GM12878 (cell line): Measurements from ENCODE around the gene MYL11. TPM values are rescaled to one million over a fixed set of nuclear protein-coding genes. Genes with fewer than 3 reads are reported as not detected.

Experiments
- ATAC-seq: fragments of 200-7000 bp; cut with Tn5 transposase; 3 replicates; pipeline ENCODE4 v1.9.1; 2020; ENCODE audit warnings: mild to moderate bottlenecking, moderate library complexity
- BruUV-seq: library from RNA; stranded (reverse); fragments of 400-500 nt; replicated peaks from 2 replicates; lab custom pipeline; 2021; lab: Mats Ljungman, UMichigan
- CTCF ChIA-PET: fragments of 300-600 bp; sonication (Branson Sonifier 250); formaldehyde crosslinking; extraction: SDS; loops from one replicate; lab custom pipeline; 2021; ENCODE audit warnings: inconsistent platforms; lab: Yijun Ruan, JAX
- POLR2A ChIA-PET: fragments of 350-600 bp; formaldehyde crosslinking; extraction: SDS; loops from one replicate; lab custom pipeline; 2021; ENCODE audit warnings: inconsistent platforms; lab: Charles Lee
- RAD21 ChIA-PET: fragments of 300-600 bp; sonication (Branson Sonifier 250); formaldehyde crosslinking; loops from one replicate; lab custom pipeline; 2023; ENCODE audit warnings: antibody characterized with exemption; ENCODE audit not compliant: unreplicated experiment; lab: Charles Lee
- SMC1A ChIA-PET: fragments of 300-600 bp; sonication (Branson Sonifier 250); formaldehyde crosslinking; loops from one replicate; lab custom pipeline; 2023; ENCODE audit not compliant: unreplicated experiment, uncharacterized antibody; lab: Charles Lee
- DNase-seq: peaks from one replicate; pipeline ENCODE4 v3.0.0-alpha.2; 2011; ENCODE audit warnings: low read depth, low spot score
- FAIRE-seq: peaks from 3 replicates; lab custom pipeline; 2011; peaks lifted over from hg19 to GRCh38; lab: Jason Lieb, UNC
- H2AFZ ChIP-seq: 2 replicates; pipeline ENCODE4 v1.6.0; 2011; ENCODE audit warnings: low read depth, low read length, control low read depth; ENCODE audit not compliant: control insufficient read depth
- H3K27ac ChIP-seq: 2 replicates; pipeline ENCODE4 v1.5.1; 2011; ENCODE audit warnings: control low read depth; ENCODE audit not compliant: control insufficient read depth, insufficient read depth
- H3K27me3 ChIP-seq, 2 experiments: replicated peaks in 1 of 2; 2 replicates each; pipeline versions ENCODE4 v1.6.0 to v1.6.1; 2011; ENCODE audit warnings: low read length in 1 of 2; ENCODE audit not compliant: control insufficient read depth in 2 of 2, insufficient read depth in 2 of 2
- H3K36me3 ChIP-seq, 2 experiments: 2 replicates each; pipeline ENCODE4 v1.5.1; 2011; ENCODE audit warnings: low read length in 1 of 2; ENCODE audit not compliant: control insufficient read depth in 2 of 2, insufficient read depth in 2 of 2
- H3K4me1 ChIP-seq: 2 replicates; pipeline ENCODE4 v1.6.1; 2011; ENCODE audit warnings: mild to moderate bottlenecking, low read length, moderate library complexity, mixed read lengths; ENCODE audit not compliant: control insufficient read depth, insufficient read depth
- H3K4me2 ChIP-seq: 2 replicates; pipeline ENCODE4 v1.6.0; 2011; ENCODE audit warnings: control low read depth; ENCODE audit not compliant: control insufficient read depth, insufficient read depth
- H3K4me3 ChIP-seq: fragments of 200-600 bp; sonication (generic); 2 replicates; pipeline ENCODE4 v1.5.1; 2016
- H3K79me2 ChIP-seq: 2 replicates; pipeline ENCODE4 v1.6.0; 2011; ENCODE audit warnings: low read length; ENCODE audit not compliant: control insufficient read depth, insufficient read depth
- H3K9ac ChIP-seq: 2 replicates; pipeline ENCODE4 v1.8.0; 2011; ENCODE audit warnings: low read length, control low read depth, mixed read lengths; ENCODE audit not compliant: control insufficient read depth, insufficient read depth
- H3K9me3 ChIP-seq: replicated peaks from 3 replicates; pipeline ENCODE4 v1.5.1; 2011; ENCODE audit warnings: mild to moderate bottlenecking, low read length; ENCODE audit not compliant: control insufficient read depth, insufficient read depth
- H4K20me1 ChIP-seq: 2 replicates; pipeline ENCODE4 v1.6.0; 2011; ENCODE audit not compliant: control insufficient read depth, insufficient read depth
- ATF3 ChIP-seq: IDR thresholded peaks from 2 replicates; pipeline ENCODE4 v1.6.1; 2011; ENCODE audit warnings: low read depth, mild to moderate bottlenecking, low read length, moderate library complexity, borderline replicate concordance; ENCODE audit errors: extremely low read depth
- CBX3 ChIP-seq: fragments of 200-600 bp; sonication (generic); IDR thresholded peaks from 2 replicates; pipeline ENCODE4 v1.6.1; 2016; ENCODE audit warnings: low read depth, borderline replicate concordance
- CBX5 ChIP-seq: sonication (generic); IDR thresholded peaks from 2 replicates; pipeline ENCODE4 v1.6.1; 2016; ENCODE audit warnings: low read depth, moderate library complexity, mild to moderate bottlenecking, inconsistent platforms
- DPF2 ChIP-seq: fragments of 450-650 bp; IDR thresholded peaks from 2 replicates; pipeline ENCODE4 v1.6.1; 2017; ENCODE audit warnings: mild to moderate bottlenecking
- E2F4 ChIP-seq: IDR thresholded peaks from 2 replicates; pipeline ENCODE4 v1.6.1; 2012; ENCODE audit warnings: low read depth, low read length, improper control_type of control experiment
- HDAC2 ChIP-seq: fragments of 200-600 bp; sonication (generic); IDR thresholded peaks from 2 replicates; pipeline ENCODE4 v1.6.1; 2017
- IKZF1 ChIP-seq: fragments of 450-650 bp; conservative IDR thresholded peaks from 2 replicates; pipeline ENCODE4 v1.6.1; 2017; ENCODE audit warnings: antibody characterized with exemption, mild to moderate bottlenecking
- IRF4 ChIP-seq: IDR thresholded peaks from 2 replicates; pipeline ENCODE4 v1.6.1; 2011; ENCODE audit warnings: low read depth, low read length
- MYB ChIP-seq: fragments of 150-350 bp; IDR thresholded peaks from 2 replicates; pipeline ENCODE4 v1.6.1; 2014; ENCODE audit warnings: mild to moderate bottlenecking, low read depth, low read length, borderline replicate concordance
- PBX3 ChIP-seq: IDR thresholded peaks from 2 replicates; pipeline ENCODE4 v1.6.1; 2011; ENCODE audit warnings: mild to moderate bottlenecking, low read depth, low read length, moderate library complexity; ENCODE audit not compliant: insufficient replicate concordance
- RAD51 ChIP-seq: fragments of 450-650 bp; IDR thresholded peaks from 2 replicates; pipeline ENCODE4 v1.6.1; 2016; ENCODE audit warnings: moderate library complexity, mild to moderate bottlenecking, inconsistent platforms
- SMARCA5 ChIP-seq: fragments of 450-650 bp; IDR thresholded peaks from 2 replicates; pipeline ENCODE4 v1.6.1; 2017; ENCODE audit warnings: mild to moderate bottlenecking
- WGBS: methylation state at CpG from one replicate; pipeline ENCODE4 v1.1.6; 2016; ENCODE audit warnings: low lambda C conversion rate; ENCODE audit not compliant: insufficient replicate concordance, insufficient coverage; ENCODE audit errors: missing lambda C conversion rate; 5-methylcytosine and 5-hydroxymethylcytosine counted together
- in situ Hi-C: fragments of 300-500 bp; cut with MboI; formaldehyde crosslinking; loops from 9 replicates; pipeline ENCODE4 v1.14.3; 2018; ENCODE audit warnings: mixed read lengths
- intact Hi-C: fragments of 100-400 bp; cut with micrococcal nuclease; formaldehyde crosslinking; loops from one replicate; pipeline ENCODE4 v1.14.2; 2022; ENCODE audit not compliant: unreplicated experiment
- polyA plus RNA-seq, 11 experiments: library from polyadenylated mRNA; depleted of rRNA in 4 of 11; unstranded in 6 of 11; stranded (reverse) in 5 of 11; fragments of >200 nt; fragmentation: Nextera tagmentation in 4 of 11; fragmentation: Illumina TruSeq in 1 of 11; extraction: Ambion mirVana in 4 of 11; extraction: Trizol in 1 of 11; gene quantifications; 1 replicate in 1 of 11; 2 replicates in 10 of 11; pipeline versions ENCODE4 v1.2.1 to v1.2.3, GENCODE V29; 2011 to 2016; ENCODE audit warnings: inconsistent platforms in 2 of 11, missing spikeins in 2 of 11, low read depth in 1 of 11
- total RNA-seq, 4 experiments: library from RNA; depleted of rRNA in 3 of 4; stranded (reverse); fragments of >200 nt in 3 of 4; fragmentation: Illumina TruSeq in 1 of 4; extraction: Trizol in 1 of 4; gene quantifications; 2 replicates each; pipeline versions ENCODE4 v1.2.1 to v1.2.3, GENCODE V29; 2013 to 2021
- TF ChIP-seq, protein P1 (sequence below): IDR thresholded peaks from 2 replicates; pipeline ENCODE4 v1.6.1; 2011; ENCODE audit warnings: borderline replicate concordance, low read depth, mild to moderate bottlenecking, moderate library complexity, mixed read lengths, low read length; ENCODE audit not compliant: insufficient read depth; ENCODE audit errors: extremely low read length
- TF ChIP-seq, protein P2 (sequence below): IDR thresholded peaks from 2 replicates; pipeline ENCODE4 v1.6.1; 2011; ENCODE audit warnings: low read depth, low read length, improper control_type of control experiment, borderline replicate concordance

Gene MYL11
- total and polyA plus RNA-seq, 10 of the 15 experiments (the other 5 are each of a cell fraction or from before 2014, with no cell fraction given), result 0.19 to 1.2 (median 0.61) TPM; not detected in 5

DNA sequence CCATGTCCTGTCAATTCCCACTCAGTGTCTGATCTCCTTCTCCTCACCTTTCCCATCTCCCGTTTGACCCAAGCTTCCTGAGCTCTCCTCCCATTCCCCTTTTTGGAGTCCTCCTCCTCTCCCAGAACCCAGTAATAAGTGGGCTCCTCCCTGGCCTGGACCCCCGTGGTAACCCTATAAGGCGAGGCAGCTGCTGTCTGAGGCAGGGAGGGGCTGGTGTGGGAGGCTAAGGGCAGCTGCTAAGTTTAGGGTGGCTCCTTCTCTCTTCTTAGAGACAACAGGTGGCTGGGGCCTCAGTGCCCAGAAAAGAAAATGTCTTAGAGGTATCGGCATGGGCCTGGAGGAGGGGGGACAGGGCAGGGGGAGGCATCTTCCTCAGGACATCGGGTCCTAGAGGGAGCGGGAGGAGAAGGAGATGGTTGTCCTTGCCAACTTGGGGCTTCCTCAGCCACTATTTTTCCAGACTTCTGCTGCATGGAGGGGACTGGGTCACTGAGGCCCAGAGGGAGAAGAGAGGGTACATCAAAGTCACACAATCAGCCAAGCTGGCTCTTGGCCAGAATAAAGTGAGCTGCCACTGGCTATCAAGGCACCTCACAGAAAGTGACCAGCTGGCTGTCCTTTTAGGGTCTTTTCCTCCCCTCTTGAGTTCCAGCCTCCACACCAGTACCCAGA, 2.4 kb upstream of the MYL11 start (continued):
- TF ChIP-seq PBX3 (no peak), CBX3 (no peak), IKZF1 (no peak), CBX5 (no peak), IRF4 (no peak), RAD51 (no peak), DPF2 (no peak), ATF3 (no peak), E2F4 (no peak)
- TF ChIP-seq, all 136 proteins: peak for 0

DNA sequence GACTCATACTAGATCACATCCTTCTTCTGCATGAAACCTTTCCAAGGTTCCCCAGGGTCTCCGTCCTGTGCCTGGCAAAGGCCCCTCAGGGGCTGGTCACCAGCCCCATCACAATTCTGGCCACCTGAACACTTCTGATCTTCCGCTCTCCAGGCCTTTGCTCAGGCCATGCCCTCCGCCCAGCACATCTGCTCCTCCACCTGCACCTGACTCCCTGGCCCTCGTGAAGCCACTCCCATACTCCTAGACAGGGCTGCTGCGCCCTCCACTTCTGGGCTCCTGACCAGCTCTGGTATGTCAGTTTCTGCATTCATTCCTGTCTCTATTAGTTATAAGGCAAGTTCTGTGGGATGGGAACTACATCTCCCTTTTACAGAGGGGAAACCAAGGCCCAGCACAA, 1.9 kb upstream of the MYL11 start:
- in situ Hi-C loops, result no loop called here
- ATAC-seq (no peak), FAIRE-seq (no peak), DNase-seq (no peak)
- Histone ChIP-seq H3K36me3 (no peaks in the 10 kb centered on the region), H3K4me2 (no peak overlapping the region), H3K27me3 (no peaks in the 10 kb centered on the region), H3K9ac (no peak overlapping the region), H3K9me3 (no peaks in the 10 kb centered on the region), H3K27ac (no peak overlapping the region), H3K4me1 (peaks cover 17% of the 10 kb centered on the region), H2AFZ (no peak overlapping the region), H4K20me1 (peaks cover 7% of the 10 kb centered on the region), H3K79me2 (peaks cover 22% of the 10 kb centered on the region), H3K4me3 (no peak overlapping the region)
- intact Hi-C loops, result no loop called here
- RAD21 ChIA-PET, result no interaction called here
- BruUV-seq, result no TSS peak
- TF ChIP-seq, protein P1, sequence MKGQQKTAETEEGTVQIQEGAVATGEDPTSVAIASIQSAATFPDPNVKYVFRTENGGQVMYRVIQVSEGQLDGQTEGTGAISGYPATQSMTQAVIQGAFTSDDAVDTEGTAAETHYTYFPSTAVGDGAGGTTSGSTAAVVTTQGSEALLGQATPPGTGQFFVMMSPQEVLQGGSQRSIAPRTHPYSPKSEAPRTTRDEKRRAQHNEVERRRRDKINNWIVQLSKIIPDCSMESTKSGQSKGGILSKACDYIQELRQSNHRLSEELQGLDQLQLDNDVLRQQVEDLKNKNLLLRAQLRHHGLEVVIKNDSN, result no peak
- TF ChIP-seq MYB (no peak), SMARCA5 (no peak), HDAC2 (no peak)
- TF ChIP-seq, protein P2, sequence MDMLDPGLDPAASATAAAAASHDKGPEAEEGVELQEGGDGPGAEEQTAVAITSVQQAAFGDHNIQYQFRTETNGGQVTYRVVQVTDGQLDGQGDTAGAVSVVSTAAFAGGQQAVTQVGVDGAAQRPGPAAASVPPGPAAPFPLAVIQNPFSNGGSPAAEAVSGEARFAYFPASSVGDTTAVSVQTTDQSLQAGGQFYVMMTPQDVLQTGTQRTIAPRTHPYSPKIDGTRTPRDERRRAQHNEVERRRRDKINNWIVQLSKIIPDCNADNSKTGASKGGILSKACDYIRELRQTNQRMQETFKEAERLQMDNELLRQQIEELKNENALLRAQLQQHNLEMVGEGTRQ, result no peak
- CTCF ChIA-PET, result interaction anchor here (0.6 to 9.0 kb wide), 3 partner anchors 23 to 215 kb away, joined by 3 to 70 read pairs (median 11); partner anchors contain the start of genes ZNF48 and ZNF771
- WGBS, result 97% methylated on average over 5 of the region's 5 CpGs
- SMC1A ChIA-PET, result no interaction called here
- POLR2A ChIA-PET, result interaction anchor here (0.6 to 2.3 kb wide), 2 partner anchors 23 to 286 kb away, joined by 5 to 9 read pairs; partner anchors contain the start of gene FBRS
